ENCODE measurements around the gene ST6GAL1.
"Not testable (repeated sequence)": the region's sequence is repeated elsewhere in the genome, so short reads cannot be mapped to it uniquely, and the experiment has no call there.

The ST6GAL1 gene

DNA sequence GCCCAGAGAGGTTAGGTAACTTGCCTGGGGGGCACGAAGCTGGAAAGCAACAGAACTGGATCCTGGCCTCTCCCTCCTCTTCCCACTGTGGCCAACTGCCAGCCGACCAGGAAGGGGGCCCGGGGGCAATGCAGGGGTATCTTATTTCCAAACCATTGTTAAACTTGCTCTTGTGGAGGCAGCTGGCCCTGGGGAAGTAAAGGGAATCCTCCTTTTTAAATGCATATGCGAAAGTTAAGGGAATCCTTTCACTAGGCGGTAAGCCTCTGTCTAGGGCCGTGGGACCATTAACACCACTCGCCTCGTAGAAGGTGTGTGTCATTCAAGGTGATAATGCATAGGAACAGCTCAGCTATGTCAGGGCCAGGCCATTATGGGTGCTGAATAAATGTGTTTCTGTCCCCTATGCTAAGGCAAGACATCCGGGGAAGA is 68.6 kb downstream of the ST6GAL1 start:
- DNase-seq, result peak; percentile 10

- DNase-seq, result no peak
These were observed 70.4 kb downstream of the ST6GAL1 start for GRCh38 chr3:187000711-187001151.

DNA sequence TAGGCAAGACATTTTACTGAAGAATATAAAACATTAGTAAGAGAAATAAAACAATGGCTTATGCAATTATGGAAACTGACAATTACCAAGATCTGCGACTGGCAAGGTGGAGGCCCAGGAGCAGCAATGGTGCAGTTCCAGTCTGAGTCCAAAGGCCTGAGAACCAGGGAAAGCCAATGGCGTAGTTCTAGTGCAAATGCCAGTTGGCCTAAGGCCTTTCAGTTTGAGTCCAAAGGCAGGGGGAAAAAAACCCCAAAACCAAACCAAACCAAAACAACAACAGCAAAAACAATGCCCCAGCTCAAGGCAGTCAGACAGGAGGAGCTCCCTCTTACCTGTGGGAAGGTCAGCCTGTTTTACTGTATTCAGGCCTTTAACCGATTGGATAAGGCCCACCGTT is 72.6 kb downstream of the ST6GAL1 start:
- no peak for DNase-seq

DNA sequence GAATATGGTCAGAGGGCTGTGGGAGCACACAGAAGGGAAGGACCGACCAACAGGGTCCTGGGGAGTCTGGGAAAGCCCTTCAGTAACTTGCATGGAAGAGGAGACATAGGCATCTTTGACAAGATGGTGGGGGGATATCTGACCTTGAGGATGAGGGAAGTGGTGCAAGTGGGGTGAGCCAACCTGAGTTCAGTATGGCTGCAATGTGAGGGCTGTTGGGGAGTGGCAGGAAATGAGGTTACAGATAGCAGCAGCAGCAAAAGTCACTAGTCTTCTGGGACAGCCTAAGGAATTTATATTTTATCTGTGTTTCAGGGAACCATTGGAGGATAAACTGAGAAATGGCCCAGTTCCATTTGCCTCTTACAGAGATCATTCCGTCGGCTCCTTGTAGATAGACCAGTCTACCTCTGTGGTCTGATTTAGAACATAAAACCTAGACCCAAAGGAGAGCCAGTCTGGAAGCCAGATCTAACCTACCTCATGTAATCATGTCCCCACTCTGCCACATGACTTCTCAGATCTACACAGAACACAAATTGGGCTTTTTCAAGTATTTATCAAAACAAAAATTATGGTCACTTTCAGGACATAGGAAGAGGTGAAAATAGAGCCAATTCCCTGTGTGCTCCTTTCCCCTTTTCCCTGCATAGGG is 75.6 kb downstream of the ST6GAL1 start:
- DNase-seq, result no peak

GRCh38 chr3:187006864-187007630 is 76.7 kb downstream of the ST6GAL1 start:
- DNase-seq, result no peak

GRCh38 chr3:187010382-187010781 is 80.1 kb downstream of the ST6GAL1 start:
- not testable (repeated sequence) for DNase-seq

DNA sequence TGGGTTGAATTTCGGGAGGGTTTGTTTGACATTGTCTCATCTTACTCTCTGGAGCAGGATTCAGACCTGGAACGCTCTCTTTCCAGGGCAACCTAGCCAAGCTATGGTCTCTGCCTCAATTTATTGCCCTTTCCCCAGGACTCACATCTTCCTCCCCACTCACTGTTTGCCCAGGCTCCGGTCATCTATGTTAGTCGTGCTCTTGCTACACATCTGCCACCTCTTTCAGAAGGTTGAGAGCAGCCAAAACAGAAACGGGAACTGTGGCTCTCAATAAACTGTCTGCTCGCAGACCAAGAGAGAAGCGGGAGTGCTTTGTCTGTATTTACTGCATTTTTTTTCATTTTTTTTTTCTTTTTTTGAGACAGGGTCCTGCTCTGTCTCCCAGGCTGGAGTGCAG is 81.6 kb downstream of the ST6GAL1 start:
- peak; percentile 23 for DNase-seq

GRCh38 chr3:187012609-187013051 is 82.3 kb downstream of the ST6GAL1 start:
- DNase-seq, result peak; percentile 36

GRCh38 chr3:187013159-187013716 is 82.9 kb downstream of the ST6GAL1 start:
- no peak for DNase-seq

GRCh38 chr3:187014417-187014864 is 84.1 kb downstream of the ST6GAL1 start:
- no peak for DNase-seq

DNA sequence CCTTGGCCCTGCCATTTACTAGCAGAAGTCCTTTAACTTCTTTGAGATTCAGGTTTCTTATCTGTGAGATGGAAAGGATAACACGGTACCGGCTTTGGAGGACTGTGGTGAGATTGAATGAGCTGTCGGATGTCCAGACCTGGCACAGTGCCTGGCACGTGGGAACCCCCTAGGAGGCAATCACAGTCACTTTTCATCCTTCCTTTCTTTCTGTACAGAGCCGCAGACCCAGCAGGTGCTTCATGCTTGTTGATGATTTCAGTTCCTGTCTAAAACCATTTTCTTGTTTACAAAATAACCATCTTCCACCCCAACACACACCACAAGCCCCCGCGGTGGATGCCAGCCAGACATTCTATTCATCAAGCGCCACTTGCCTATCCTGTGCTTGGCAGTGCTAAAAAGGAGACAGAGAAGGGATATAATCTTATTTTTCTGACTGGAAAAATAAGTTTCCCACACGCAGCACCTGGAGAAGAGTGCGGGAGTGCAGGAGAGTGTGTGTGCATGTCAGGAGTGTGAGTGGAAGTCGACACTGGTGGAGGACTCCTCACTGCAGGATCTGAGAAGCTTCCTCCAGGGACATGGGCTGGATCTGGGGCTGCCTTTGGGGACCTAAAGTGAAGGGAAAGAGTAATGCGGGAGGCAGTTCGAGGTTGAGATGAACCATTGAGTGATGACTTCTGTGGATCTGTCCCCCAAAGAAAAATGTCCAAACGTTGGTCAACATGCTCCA is 85.7 kb downstream of the ST6GAL1 start:
- no peak for DNase-seq

GRCh38 chr3:187016639-187017345 is 86.5 kb downstream of the ST6GAL1 start:
- DNase-seq, result no peak

GRCh38 chr3:187017511-187018230 is 87.3 kb downstream of the ST6GAL1 start:
- DNase-seq, result no peak

DNA sequence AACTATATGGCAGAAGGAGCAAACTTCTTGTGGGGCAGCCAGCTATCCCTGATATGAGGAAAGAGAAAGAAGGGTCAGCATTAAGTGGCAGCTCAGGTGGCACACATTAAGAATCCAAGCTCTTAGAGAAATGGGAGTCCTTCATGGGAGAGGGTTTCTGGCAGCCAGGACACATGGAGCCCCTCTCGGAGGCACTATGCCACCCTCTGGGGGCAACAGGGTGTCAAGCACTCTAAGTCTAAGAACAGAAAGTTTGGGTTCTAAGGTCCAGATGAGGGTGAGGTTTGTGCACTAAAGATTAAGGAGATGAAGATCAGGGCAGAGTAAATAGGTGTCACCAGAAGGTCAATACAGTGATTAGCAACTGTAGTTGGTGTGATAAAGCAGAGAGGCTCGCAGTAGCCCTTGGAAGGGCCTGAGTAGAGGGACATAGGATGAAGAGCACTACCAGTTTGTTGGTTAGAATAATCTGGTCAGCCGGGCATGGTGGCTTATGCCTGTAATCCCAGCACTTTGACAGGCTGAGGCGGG is 89.3 kb downstream of the ST6GAL1 start:
- no peak for DNase-seq

DNA sequence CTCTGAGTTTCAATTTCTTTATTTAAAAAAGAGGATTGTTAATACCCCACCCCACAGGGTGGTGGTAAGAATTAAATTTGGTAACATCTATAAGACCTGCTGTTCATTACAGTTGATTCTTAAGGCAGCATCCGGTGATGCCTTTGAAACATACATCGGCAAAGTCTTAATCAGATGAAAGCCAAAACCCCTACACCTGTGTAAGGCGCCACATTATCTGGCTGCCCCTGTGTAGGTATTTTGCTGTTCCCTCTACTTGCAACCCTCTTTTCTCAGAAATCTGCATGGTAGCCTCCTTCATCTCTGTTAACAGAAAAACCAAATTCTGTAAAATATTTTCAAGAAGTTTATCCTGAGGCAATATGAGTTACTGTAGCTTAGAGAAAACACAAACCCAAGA is 90.0 kb downstream of the ST6GAL1 start:
- no peak for DNase-seq

DNA sequence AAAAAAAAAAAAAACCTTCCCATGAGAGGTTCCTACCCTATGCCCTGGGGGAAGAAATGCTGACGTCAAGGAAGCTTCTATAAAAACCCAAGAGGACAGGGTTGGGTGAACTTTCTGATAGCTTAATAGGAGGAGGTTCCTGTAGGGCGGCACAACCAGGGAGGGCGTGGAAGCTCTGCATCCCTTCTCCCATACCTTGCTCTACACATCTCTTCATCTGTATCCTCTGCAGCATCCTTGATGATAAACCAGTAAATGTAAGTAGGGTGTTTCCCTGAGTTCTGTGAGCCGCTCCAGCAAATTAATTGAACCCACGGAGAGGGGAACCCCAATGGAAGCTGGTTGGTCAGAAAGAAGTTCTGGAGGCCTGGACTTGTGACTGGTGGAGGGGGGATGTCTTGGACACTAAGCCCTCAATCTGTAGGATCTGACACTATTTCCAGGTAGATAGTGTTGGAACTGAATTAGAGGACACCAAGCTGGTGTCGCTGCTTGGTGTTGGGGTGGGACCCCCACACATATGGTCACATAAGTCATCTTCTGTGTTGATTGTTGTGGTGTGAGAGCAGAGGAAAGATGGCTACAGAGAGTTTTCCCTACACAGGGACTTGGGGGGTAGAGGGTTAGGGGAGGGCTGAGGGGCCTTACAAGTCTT is 91.5 kb downstream of the ST6GAL1 start:
- no peak for DNase-seq

DNA sequence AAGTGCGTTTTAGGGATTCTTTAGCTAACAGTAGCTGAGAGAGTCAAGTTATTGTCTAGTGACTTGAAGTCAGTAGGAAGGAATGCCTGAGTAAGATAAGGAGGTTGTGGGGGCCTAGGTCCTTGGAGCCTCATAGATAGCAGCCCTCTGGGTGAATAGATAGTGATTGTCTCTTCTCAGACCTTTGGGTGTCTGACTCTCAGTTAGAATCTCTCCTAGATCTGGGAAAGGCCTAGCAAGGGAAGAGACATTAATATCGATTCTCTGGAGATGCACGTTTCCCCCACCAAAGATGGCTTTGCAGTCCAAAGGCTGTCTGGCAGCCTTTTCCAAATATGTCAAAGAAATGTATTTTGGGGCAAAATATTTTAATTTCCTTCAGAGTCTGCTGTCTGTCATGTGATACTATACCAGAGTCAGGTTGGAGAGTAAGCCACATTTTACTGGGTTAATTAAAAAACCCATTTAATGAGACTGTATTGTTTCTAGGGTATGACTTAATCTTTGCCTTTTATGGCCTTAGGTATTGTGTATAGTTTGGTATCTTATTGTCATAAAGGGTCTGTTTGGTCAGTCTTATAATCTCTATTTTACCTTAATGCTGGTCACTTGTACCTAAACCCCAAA is 92.2 kb downstream of the ST6GAL1 start:
- DNase-seq, result no peak

DNA sequence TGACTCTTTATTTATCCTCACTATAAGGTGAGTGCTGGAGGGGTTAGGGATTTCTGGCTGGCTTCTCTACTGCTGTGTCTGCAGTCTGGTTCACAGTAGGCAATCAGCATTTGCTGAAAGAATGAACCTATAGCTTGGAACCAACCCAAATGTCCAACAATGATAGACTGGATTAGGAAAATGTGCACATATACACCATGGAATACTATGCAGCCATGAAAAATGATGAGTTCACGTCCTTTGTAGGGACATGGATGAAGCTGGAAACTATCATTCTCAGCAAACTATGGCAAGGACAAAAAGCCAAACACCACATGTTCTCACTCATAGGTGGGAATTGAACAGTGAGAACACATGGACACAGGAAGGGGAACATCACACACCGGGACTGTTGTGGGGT is 93.0 kb downstream of the ST6GAL1 start:
- not testable (repeated sequence) for DNase-seq

DNA sequence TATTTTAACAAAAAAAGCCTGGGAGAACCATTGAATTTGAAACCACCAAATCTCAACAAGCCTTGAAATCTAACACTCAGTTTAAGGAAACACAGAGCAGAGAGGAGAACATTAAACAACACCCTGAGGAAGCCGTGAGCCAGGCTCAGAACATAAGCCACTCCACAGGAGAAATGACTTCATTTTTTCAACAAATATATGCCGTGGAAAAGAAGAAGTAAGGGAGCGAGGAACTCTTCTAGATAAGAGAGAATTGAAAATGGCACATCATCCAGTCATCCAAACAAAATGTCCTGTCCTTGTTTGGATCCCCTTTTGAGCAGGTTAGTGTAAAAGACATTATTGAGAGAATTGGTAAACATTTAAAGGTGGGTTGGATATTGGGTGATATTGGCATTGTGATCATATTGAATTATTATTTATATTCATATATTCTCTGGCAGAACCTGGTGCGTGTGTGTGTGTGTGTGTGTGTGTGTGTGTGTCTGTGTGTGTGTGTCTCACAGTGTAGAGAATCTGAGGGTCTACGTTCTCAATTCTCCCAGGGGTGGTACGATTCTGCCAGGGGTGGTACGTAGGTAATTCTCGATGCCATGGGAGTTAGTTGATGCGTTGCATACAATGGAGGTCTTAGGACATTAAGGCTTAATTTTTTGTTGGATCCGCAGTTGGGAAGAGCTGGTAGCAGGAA is 94.4 kb downstream of the ST6GAL1 start:
- DNase-seq, result no peak

GRCh38 chr3:187025254-187025655 is 94.9 kb downstream of the ST6GAL1 start:
- no peak for DNase-seq
